DND-41 (cell line): ENCODE measurements around the gene ATP10A.

Source experiments
- ATAC-seq: fragments of 200-7000 bp; cut with Tn5 transposase; 3 replicates; pipeline ENCODE4 v1.9.1; 2021; ENCODE audit warnings: low read depth; ENCODE audit not compliant: insufficient read depth
- DNase-seq: peaks from one replicate; pipeline ENCODE4 v3.0.0-alpha.2; 2020
- H2AFZ ChIP-seq: 2 replicates; pipeline ENCODE4 v1.6.0; 2012; ENCODE audit warnings: low read depth, low read length
- H3K27ac ChIP-seq: 2 replicates; pipeline ENCODE4 v1.5.1; 2012; ENCODE audit warnings: low read length, inconsistent platforms
- H3K27me3 ChIP-seq: fragments of 200-600 bp; sonication (generic); 2 replicates; pipeline ENCODE4 v1.6.0; 2012; ENCODE audit warnings: low read length, mild to moderate bottlenecking, inconsistent platforms; ENCODE audit not compliant: insufficient read depth, poor library complexity
- H3K36me3 ChIP-seq: 2 replicates; pipeline ENCODE4 v1.5.1; 2012; ENCODE audit warnings: low read length, inconsistent platforms; ENCODE audit not compliant: insufficient read depth
- H3K4me1 ChIP-seq: 2 replicates; pipeline ENCODE4 v1.5.1; 2012; ENCODE audit warnings: mild to moderate bottlenecking, low read length; ENCODE audit not compliant: insufficient read depth
- H3K4me2 ChIP-seq: 2 replicates; pipeline ENCODE4 v1.6.0; 2012; ENCODE audit warnings: mild to moderate bottlenecking, moderate library complexity, low read length, inconsistent platforms; ENCODE audit not compliant: insufficient read depth
- H3K4me3 ChIP-seq, 2 experiments: fragments of 200-600 bp in 1 of 2; shearing (Covaris generic) in 1 of 2; 2 replicates each; pipeline ENCODE4 v1.5.1; 2012 to 2016; ENCODE audit warnings: inconsistent platforms in 2 of 2, low read length in 2 of 2, mild to moderate bottlenecking in 2 of 2, low read depth in 1 of 2, moderate library complexity in 1 of 2
- H3K79me2 ChIP-seq: 2 replicates; pipeline ENCODE4 v1.6.0; 2012; ENCODE audit warnings: low read length, inconsistent platforms; ENCODE audit not compliant: insufficient read depth
- H3K9ac ChIP-seq: 2 replicates; pipeline ENCODE4 v1.6.0; 2012; ENCODE audit warnings: low read depth, mild to moderate bottlenecking, inconsistent platforms, low read length, moderate library complexity
- H3K9me3 ChIP-seq: 2 replicates; pipeline ENCODE4 v1.5.1; 2012; ENCODE audit warnings: low read length, moderate library complexity, mild to moderate bottlenecking, inconsistent platforms; ENCODE audit not compliant: insufficient read depth, severe bottlenecking
- H4K20me1 ChIP-seq: 2 replicates; pipeline ENCODE4 v1.6.0; 2012; ENCODE audit warnings: low read length; ENCODE audit not compliant: insufficient read depth
- EZH2 ChIP-seq: IDR thresholded peaks from 3 replicates; pipeline ENCODE4 v1.6.1; 2012; ENCODE audit warnings: borderline replicate concordance, low read depth, mild to moderate bottlenecking, moderate library complexity, low read length, inconsistent platforms; ENCODE audit not compliant: severe bottlenecking
- TF ChIP-seq, protein P1 (sequence below): IDR thresholded peaks from 2 replicates; pipeline ENCODE4 v1.5.1; 2012; ENCODE audit warnings: borderline replicate concordance, low read length, moderate library complexity, mild to moderate bottlenecking; ENCODE audit not compliant: poor library complexity, severe bottlenecking; ENCODE audit errors: extremely low read depth

The ATP10A gene

GRCh38 chr15:25901811-25902605, 38.9 kb upstream of the ATP10A start:
- DNase-seq (no peak), ATAC-seq (no peak)
- Histone ChIP-seq H4K20me1 (no peaks in the 10 kb centered on the region), H3K9me3 (no peaks in the 10 kb centered on the region), H3K4me2 (no peak overlapping the region), H3K36me3 (no peaks in the 10 kb centered on the region), H3K27ac (no peak overlapping the region), H3K79me2 (no peaks in the 10 kb centered on the region), H3K9ac (no peak overlapping the region), H3K4me1 (no peaks in the 10 kb centered on the region), H3K27me3 (no peaks in the 10 kb centered on the region), H2AFZ (no peak overlapping the region), H3K4me3 (no peak overlapping the region)
- TF ChIP-seq, protein P1, sequence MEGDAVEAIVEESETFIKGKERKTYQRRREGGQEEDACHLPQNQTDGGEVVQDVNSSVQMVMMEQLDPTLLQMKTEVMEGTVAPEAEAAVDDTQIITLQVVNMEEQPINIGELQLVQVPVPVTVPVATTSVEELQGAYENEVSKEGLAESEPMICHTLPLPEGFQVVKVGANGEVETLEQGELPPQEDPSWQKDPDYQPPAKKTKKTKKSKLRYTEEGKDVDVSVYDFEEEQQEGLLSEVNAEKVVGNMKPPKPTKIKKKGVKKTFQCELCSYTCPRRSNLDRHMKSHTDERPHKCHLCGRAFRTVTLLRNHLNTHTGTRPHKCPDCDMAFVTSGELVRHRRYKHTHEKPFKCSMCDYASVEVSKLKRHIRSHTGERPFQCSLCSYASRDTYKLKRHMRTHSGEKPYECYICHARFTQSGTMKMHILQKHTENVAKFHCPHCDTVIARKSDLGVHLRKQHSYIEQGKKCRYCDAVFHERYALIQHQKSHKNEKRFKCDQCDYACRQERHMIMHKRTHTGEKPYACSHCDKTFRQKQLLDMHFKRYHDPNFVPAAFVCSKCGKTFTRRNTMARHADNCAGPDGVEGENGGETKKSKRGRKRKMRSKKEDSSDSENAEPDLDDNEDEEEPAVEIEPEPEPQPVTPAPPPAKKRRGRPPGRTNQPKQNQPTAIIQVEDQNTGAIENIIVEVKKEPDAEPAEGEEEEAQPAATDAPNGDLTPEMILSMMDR = no peak
- TF ChIP-seq EZH2 = no peak

- ATAC-seq (no peak), DNase-seq (no peak)
- Histone ChIP-seq H3K4me1 (no peaks in the 10 kb centered on the region), H3K9me3 (no peaks in the 10 kb centered on the region), H4K20me1 (no peaks in the 10 kb centered on the region), H3K36me3 (no peaks in the 10 kb centered on the region), H3K4me3 (no peak overlapping the region), H3K27ac (no peak overlapping the region), H3K4me2 (no peak overlapping the region), H2AFZ (no peak overlapping the region), H3K27me3 (no peaks in the 10 kb centered on the region), H3K9ac (no peak overlapping the region), H3K79me2 (no peaks in the 10 kb centered on the region)
- TF ChIP-seq EZH2 = no peak
- TF ChIP-seq, protein P1 = no peak
These were observed 37.8 kb upstream of the ATP10A start for GRCh38 chr15:25900901-25901300.

- Histone ChIP-seq H3K4me3 (no peak overlapping the region), H3K79me2 (no peaks in the 10 kb centered on the region), H3K9ac (no peak overlapping the region), H3K4me2 (no peak overlapping the region), H3K9me3 (no peaks in the 10 kb centered on the region), H3K36me3 (no peaks in the 10 kb centered on the region), H3K27ac (no peak overlapping the region), H4K20me1 (no peaks in the 10 kb centered on the region), H3K27me3 (no peaks in the 10 kb centered on the region), H2AFZ (no peak overlapping the region), H3K4me1 (no peaks in the 10 kb centered on the region)
- DNase-seq = no peak
- TF ChIP-seq, protein P1 = no peak
- TF ChIP-seq EZH2 = no peak
- ATAC-seq = no peak
These were observed 37.3 kb upstream of the ATP10A start for GRCh38 chr15:25900431-25900830.

DNA sequence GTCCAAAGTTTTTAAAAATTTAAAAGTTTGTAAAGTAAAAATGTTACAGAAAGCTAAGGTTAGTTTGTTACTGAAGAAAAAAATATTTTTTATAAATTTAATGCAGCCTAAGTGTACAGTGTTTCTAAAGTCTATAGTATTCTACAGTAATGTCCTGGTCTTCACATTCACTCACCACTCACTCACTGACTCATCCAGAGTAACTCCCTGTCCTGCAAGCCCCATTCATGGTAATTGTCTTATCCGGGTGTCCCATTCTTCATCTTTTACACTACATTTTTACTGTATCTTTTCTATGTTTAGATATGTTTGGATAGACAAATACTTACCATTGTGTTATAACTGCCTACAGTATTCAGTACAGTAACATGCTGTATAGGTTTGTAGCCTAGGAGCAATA, 36.7 kb upstream of the ATP10A start:
- no peak for TF ChIP-seq EZH2
- TF ChIP-seq, protein P1 = no peak
- H3K36me3 ChIP-seq = no peaks in the 10 kb centered on the region
- H3K4me3 ChIP-seq = no peak overlapping the region
- no peak overlapping the region for H3K4me2 ChIP-seq
- no peaks in the 10 kb centered on the region for H3K4me1 ChIP-seq
- H2AFZ ChIP-seq = no peak overlapping the region
- no peak for DNase-seq
- H3K27me3 ChIP-seq = no peaks in the 10 kb centered on the region
- ATAC-seq = no peak
- H3K79me2 ChIP-seq = no peaks in the 10 kb centered on the region
- H3K27ac ChIP-seq = no peak overlapping the region
- H3K9ac ChIP-seq = no peak overlapping the region
- H4K20me1 ChIP-seq = no peaks in the 10 kb centered on the region
- H3K9me3 ChIP-seq = no peaks in the 10 kb centered on the region
